ENCODE data around the gene NCF1.
"Not testable (repeated sequence)": the region's sequence is repeated elsewhere in the genome, so short reads cannot be mapped to it uniquely, and the experiment has no call there.

NCF1 gene

DNA sequence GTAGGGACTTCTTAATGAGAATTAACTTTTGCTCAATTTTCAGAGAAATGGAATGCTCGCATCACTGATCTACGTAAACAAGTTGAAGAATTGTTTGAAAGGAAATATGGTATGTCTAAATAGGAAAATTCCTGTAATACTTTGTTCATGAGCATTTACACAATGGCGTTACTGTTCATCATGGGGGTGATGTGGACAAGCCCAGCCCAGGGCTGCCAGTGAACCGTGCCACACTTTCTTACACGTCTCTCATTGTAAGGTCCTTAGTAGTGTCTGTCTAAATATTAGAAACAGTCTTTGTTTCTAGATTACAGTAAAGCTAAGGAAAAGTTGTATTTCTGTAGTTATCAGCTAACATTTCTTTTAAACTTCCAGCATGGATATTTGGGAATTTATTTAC is 43.6 kb upstream of the NCF1 start:
- DNase-seq (ENCODE audit: low spot score); H2BK12ac ChIP-seq (ENCODE audit: low read length); H3K9ac ChIP-seq (ENCODE audit: low read depth, low read length, poor library complexity); H3K9me3 ChIP-seq (replicated peaks in 1 of 2; ENCODE audit: control insufficient read depth in 2 of 2, insufficient read depth in 1 of 2, low read depth in 1 of 2, low read length in 2 of 2); H3K79me1 ChIP-seq (ENCODE audit: low read depth, low read length); H3K4me2 ChIP-seq (ENCODE audit: insufficient read depth, low read length, poor library complexity, severe bottlenecking); H3K27ac ChIP-seq (replicated peaks; ENCODE audit: low read length); H4K91ac ChIP-seq (ENCODE audit: low read depth, low read length, poor library complexity); H3K4me3 ChIP-seq (ENCODE audit: low read length in 2 of 2); H2AK5ac ChIP-seq (ENCODE audit: low read depth, low read length); H4K8ac ChIP-seq (ENCODE audit: low read depth, low read length); H3K4ac ChIP-seq (ENCODE audit: low read length); H2BK5ac ChIP-seq (ENCODE audit: low read length); H3K4me1 ChIP-seq (ENCODE audit: control insufficient read depth in 2 of 2, insufficient read depth in 1 of 2, low read depth in 1 of 2, low read length in 2 of 2); H2AFZ ChIP-seq (ENCODE audit: low read length); H3K14ac ChIP-seq (ENCODE audit: low read length); H3K23ac ChIP-seq (ENCODE audit: low read depth, low read length, poor library complexity); H2BK120ac ChIP-seq (ENCODE audit: low read depth, low read length); H3K27me3 ChIP-seq (ENCODE audit: control insufficient read depth in 3 of 3, insufficient read depth in 3 of 3, low read depth in 1 of 3, low read length in 3 of 3); H2BK15ac ChIP-seq (ENCODE audit: low read length); H3K18ac ChIP-seq (ENCODE audit: low read length): not testable (repeated sequence)
- WGBS, 2 donors (ENCODE audit: extremely low coverage in 2 of 2, insufficient read length in 2 of 2, insufficient replicate concordance in 1 of 2): no CpG with 5 or more reads among the region's 5 CpGs
- peaks cover 2 to 27% of the 10 kb centered on the region in 2 donors for H3K36me3 ChIP-seq (replicated peaks in 1 of 2; ENCODE audit: control insufficient read depth in 2 of 2, insufficient read depth in 2 of 2, low read length in 2 of 2)

DNA sequence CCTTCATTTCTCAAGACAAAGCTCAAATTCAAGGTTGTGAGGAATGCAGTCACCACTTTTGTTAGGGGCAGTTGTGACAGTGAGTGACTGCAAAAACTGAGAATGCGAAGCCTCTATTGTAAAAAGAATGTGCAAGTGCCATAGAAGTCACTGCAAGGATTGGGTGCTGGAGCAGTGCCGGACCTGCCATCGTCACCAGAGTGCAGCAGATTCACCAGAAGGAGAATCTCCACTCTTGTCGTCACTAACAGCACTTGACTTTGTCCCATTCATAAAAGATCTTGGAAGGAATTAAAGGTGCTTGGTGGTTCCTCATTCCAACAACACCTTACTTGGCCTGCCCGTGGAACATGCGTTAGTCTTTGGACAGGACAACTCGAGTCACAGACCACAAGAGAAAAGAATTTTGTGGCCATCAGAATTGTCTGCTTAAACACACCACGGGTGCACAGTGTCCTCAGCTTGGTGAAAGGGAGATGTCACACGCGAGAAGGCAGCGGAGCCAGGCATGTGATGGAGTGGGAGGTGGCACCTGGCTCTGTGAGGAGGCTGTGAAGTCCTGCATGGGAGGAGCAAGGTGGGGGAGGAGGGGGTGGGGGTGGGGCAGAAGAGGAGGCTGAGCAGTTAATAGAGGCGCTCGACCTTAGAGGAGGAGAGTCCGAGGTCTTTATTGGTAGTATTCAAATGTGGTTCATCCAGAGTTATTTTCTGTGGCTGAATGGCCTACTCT is 33.7 kb upstream of the NCF1 start:
- not testable (repeated sequence) for H4K91ac ChIP-seq (ENCODE audit: low read depth, low read length, poor library complexity); H3K4me2 ChIP-seq (ENCODE audit: insufficient read depth, low read length, poor library complexity, severe bottlenecking); H2AK5ac ChIP-seq (ENCODE audit: low read depth, low read length); H3K79me1 ChIP-seq (ENCODE audit: low read depth, low read length); H3K27ac ChIP-seq (replicated peaks; ENCODE audit: low read length); H3K23ac ChIP-seq (ENCODE audit: low read depth, low read length, poor library complexity); H2BK120ac ChIP-seq (ENCODE audit: low read depth, low read length); H3K36me3 ChIP-seq (replicated peaks in 1 of 2; ENCODE audit: control insufficient read depth in 2 of 2, insufficient read depth in 2 of 2, low read length in 2 of 2); H3K4ac ChIP-seq (ENCODE audit: low read length); H3K4me3 ChIP-seq (ENCODE audit: low read length in 2 of 2); H3K9me3 ChIP-seq (replicated peaks in 1 of 2; ENCODE audit: control insufficient read depth in 2 of 2, insufficient read depth in 1 of 2, low read depth in 1 of 2, low read length in 2 of 2); H2BK15ac ChIP-seq (ENCODE audit: low read length); H2BK12ac ChIP-seq (ENCODE audit: low read length); H2AFZ ChIP-seq (ENCODE audit: low read length); DNase-seq (ENCODE audit: low spot score); H3K27me3 ChIP-seq (ENCODE audit: control insufficient read depth in 3 of 3, insufficient read depth in 3 of 3, low read depth in 1 of 3, low read length in 3 of 3); H3K14ac ChIP-seq (ENCODE audit: low read length); H3K18ac ChIP-seq (ENCODE audit: low read length); H3K4me1 ChIP-seq (ENCODE audit: control insufficient read depth in 2 of 2, insufficient read depth in 1 of 2, low read depth in 1 of 2, low read length in 2 of 2); H4K8ac ChIP-seq (ENCODE audit: low read depth, low read length); H3K9ac ChIP-seq (ENCODE audit: low read depth, low read length, poor library complexity); H2BK5ac ChIP-seq (ENCODE audit: low read length)
- no CpG with 5 or more reads among the region's 14 CpGs for WGBS, 2 donors (ENCODE audit: extremely low coverage in 2 of 2, insufficient read length in 2 of 2, insufficient replicate concordance in 1 of 2)

DNA sequence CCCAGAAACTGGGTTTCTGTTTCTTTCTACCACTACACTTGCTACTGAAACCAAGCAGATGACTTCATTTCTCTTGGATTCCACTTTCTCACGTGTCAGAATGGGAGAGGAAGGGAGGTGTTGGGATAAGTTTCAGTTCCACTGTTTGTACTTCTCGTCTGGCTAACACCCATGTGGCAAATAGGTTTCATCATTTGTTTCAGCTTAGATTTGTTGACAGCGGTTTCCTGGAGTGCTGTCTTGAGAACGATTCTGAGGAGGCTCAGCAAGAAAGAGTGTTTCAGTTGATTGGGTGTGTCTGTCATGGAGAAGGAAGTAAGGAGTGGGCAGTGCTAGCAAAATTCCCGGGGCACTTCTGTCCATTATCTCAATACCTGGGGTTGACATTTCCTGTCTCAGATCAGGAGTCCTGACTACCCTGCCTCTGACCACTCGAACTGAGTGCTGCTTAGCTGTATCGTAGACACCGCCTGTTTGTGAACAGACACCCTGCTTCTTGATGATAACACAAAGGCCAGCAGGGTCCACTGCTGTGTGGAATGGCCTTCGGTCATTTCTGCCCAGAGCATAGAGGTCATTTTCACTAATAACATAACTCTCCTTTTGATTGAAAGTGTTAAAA is 29.8 kb upstream of the NCF1 start:
- not testable (repeated sequence) for H3K18ac ChIP-seq (ENCODE audit: low read length)

DNA sequence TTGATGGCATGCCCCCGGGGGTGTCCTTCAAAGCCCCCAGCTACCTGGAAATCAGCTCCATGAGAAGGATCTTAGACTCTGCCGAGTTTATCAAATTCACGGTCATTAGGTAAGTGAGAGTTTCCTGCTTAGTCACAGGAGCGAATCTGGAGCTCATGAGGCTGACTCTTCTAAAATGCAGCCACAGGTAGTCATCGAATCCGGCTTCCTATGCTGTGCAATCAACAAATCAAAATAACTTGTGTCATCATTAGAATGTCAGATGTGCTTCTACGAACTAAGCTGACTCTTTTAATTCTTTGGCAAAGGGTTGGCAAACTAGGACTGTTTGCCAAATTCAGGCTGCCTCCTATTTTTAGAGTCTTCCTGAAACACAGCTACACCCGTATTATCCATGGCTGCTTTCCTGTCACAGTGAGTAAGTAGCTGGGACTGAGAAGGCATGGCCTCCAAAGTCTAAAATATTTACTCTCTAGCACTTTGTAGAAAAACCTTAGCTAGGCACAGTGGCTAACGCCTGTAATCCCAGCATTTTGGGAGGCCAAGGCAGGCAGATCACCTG is 19.8 kb upstream of the NCF1 start:
- not testable (repeated sequence) for H2AFZ ChIP-seq (ENCODE audit: low read length); H3K79me1 ChIP-seq (ENCODE audit: low read depth, low read length); H3K14ac ChIP-seq (ENCODE audit: low read length); H3K18ac ChIP-seq (ENCODE audit: low read length); H3K36me3 ChIP-seq (replicated peaks in 1 of 2; ENCODE audit: control insufficient read depth in 2 of 2, insufficient read depth in 2 of 2, low read length in 2 of 2); H2BK12ac ChIP-seq (ENCODE audit: low read length); H4K8ac ChIP-seq (ENCODE audit: low read depth, low read length); H3K9me3 ChIP-seq (replicated peaks in 1 of 2; ENCODE audit: control insufficient read depth in 2 of 2, insufficient read depth in 1 of 2, low read depth in 1 of 2, low read length in 2 of 2); H3K4ac ChIP-seq (ENCODE audit: low read length); H3K27ac ChIP-seq (replicated peaks; ENCODE audit: low read length); H4K91ac ChIP-seq (ENCODE audit: low read depth, low read length, poor library complexity); H3K4me1 ChIP-seq (ENCODE audit: control insufficient read depth in 2 of 2, insufficient read depth in 1 of 2, low read depth in 1 of 2, low read length in 2 of 2); H2BK120ac ChIP-seq (ENCODE audit: low read depth, low read length); H3K27me3 ChIP-seq (ENCODE audit: control insufficient read depth in 3 of 3, insufficient read depth in 3 of 3, low read depth in 1 of 3, low read length in 3 of 3); H3K4me3 ChIP-seq (ENCODE audit: low read length in 2 of 2); H3K9ac ChIP-seq (ENCODE audit: low read depth, low read length, poor library complexity); H2BK5ac ChIP-seq (ENCODE audit: low read length); H3K23ac ChIP-seq (ENCODE audit: low read depth, low read length, poor library complexity); H2AK5ac ChIP-seq (ENCODE audit: low read depth, low read length); DNase-seq (ENCODE audit: low spot score); H2BK15ac ChIP-seq (ENCODE audit: low read length); H3K4me2 ChIP-seq (ENCODE audit: insufficient read depth, low read length, poor library complexity, severe bottlenecking)
- no CpG with 5 or more reads among the region's 9 CpGs for WGBS, 2 donors (ENCODE audit: extremely low coverage in 2 of 2, insufficient read length in 2 of 2, insufficient replicate concordance in 1 of 2)

More for the DNA sequence above, 29.8 kb upstream of the NCF1 start:
- not testable (repeated sequence) for H2BK120ac ChIP-seq (ENCODE audit: low read depth, low read length); H2BK15ac ChIP-seq (ENCODE audit: low read length); H3K4me1 ChIP-seq (ENCODE audit: control insufficient read depth in 2 of 2, insufficient read depth in 1 of 2, low read depth in 1 of 2, low read length in 2 of 2); H3K27me3 ChIP-seq (ENCODE audit: control insufficient read depth in 3 of 3, insufficient read depth in 3 of 3, low read depth in 1 of 3, low read length in 3 of 3); H3K4me3 ChIP-seq (ENCODE audit: low read length in 2 of 2); H3K4me2 ChIP-seq (ENCODE audit: insufficient read depth, low read length, poor library complexity, severe bottlenecking); H2AFZ ChIP-seq (ENCODE audit: low read length); H4K91ac ChIP-seq (ENCODE audit: low read depth, low read length, poor library complexity); H3K14ac ChIP-seq (ENCODE audit: low read length); H3K27ac ChIP-seq (replicated peaks; ENCODE audit: low read length); DNase-seq (ENCODE audit: low spot score); H3K79me1 ChIP-seq (ENCODE audit: low read depth, low read length); H3K9me3 ChIP-seq (replicated peaks in 1 of 2; ENCODE audit: control insufficient read depth in 2 of 2, insufficient read depth in 1 of 2, low read depth in 1 of 2, low read length in 2 of 2); H3K36me3 ChIP-seq (replicated peaks in 1 of 2; ENCODE audit: control insufficient read depth in 2 of 2, insufficient read depth in 2 of 2, low read length in 2 of 2); H3K23ac ChIP-seq (ENCODE audit: low read depth, low read length, poor library complexity); H2BK12ac ChIP-seq (ENCODE audit: low read length); H4K8ac ChIP-seq (ENCODE audit: low read depth, low read length); H2BK5ac ChIP-seq (ENCODE audit: low read length); H3K4ac ChIP-seq (ENCODE audit: low read length); H2AK5ac ChIP-seq (ENCODE audit: low read depth, low read length); H3K9ac ChIP-seq (ENCODE audit: low read depth, low read length, poor library complexity)
- no CpG with 5 or more reads among the region's 9 CpGs for WGBS, 2 donors (ENCODE audit: extremely low coverage in 2 of 2, insufficient read length in 2 of 2, insufficient replicate concordance in 1 of 2)

All from neuronal stem cell (in vitro differentiated cells).